GM23338 (cell line): ENCODE measurements around the gene SPATC1L. TPM values are rescaled to one million over a fixed set of nuclear protein-coding genes. Genes with fewer than 3 reads are reported as not detected.
"Not testable (repeated sequence)": the region's sequence is repeated elsewhere in the genome, so short reads cannot be mapped to it uniquely, and the experiment has no call there.

Experiments used
- ATAC-seq: fragments of 200-7000 bp; cut with Tn5 transposase; 3 replicates; pipeline ENCODE4 v1.9.1; 2020
- DNase-seq: peaks from one replicate; pipeline ENCODE4 v3.0.0-alpha.2; 2015; ENCODE audit warnings: low spot score
- H2AFZ ChIP-seq: fragments of 200-600 bp; sonication (generic); 2 replicates; pipeline ENCODE4 v1.8.0; 2016; ENCODE audit warnings: antibody characterized with exemption, mild to moderate bottlenecking, moderate library complexity
- H3F3A ChIP-seq: fragments of 200-600 bp; sonication (generic); replicated peaks from 2 replicates; pipeline ENCODE4 v1.8.0; 2017; ENCODE audit warnings: antibody characterized with exemption, mixed run types, low read depth
- H3K27ac ChIP-seq: fragments of 200-600 bp; sonication (generic); 2 replicates; pipeline ENCODE4 v1.6.1; 2016; ENCODE audit warnings: low read depth
- H3K27me3 ChIP-seq: fragments of 200-600 bp; sonication (generic); 2 replicates; pipeline ENCODE4 v1.8.0; 2016; ENCODE audit warnings: mild to moderate bottlenecking, mixed run types, moderate library complexity; ENCODE audit not compliant: insufficient read depth
- H3K36me3 ChIP-seq: fragments of 200-600 bp; sonication (generic); 2 replicates; pipeline ENCODE4 v1.8.0; 2016; ENCODE audit warnings: mild to moderate bottlenecking; ENCODE audit not compliant: insufficient read depth
- H3K4me1 ChIP-seq: fragments of 200-600 bp; sonication (generic); 2 replicates; pipeline ENCODE4 v1.8.0; 2016; ENCODE audit warnings: mild to moderate bottlenecking, moderate library complexity; ENCODE audit not compliant: insufficient read depth
- H3K4me2 ChIP-seq: fragments of 200-600 bp; sonication (generic); 2 replicates; pipeline ENCODE4 v1.7.1; 2017; ENCODE audit warnings: mixed run types
- H3K4me3 ChIP-seq: fragments of 200-600 bp; sonication (generic); 2 replicates; pipeline ENCODE4 v1.6.1; 2016; ENCODE audit warnings: mixed run types
- H3K79me2 ChIP-seq: fragments of 200-600 bp; sonication (generic); replicated peaks from 2 replicates; pipeline ENCODE4 v1.8.0; 2017; ENCODE audit warnings: mild to moderate bottlenecking; ENCODE audit not compliant: insufficient read depth
- H3K9me2 ChIP-seq: fragments of 200-600 bp; sonication (generic); 2 replicates; pipeline ENCODE4 v1.8.0; 2017; ENCODE audit not compliant: insufficient read depth
- H4K20me1 ChIP-seq: fragments of 200-600 bp; sonication (generic); replicated peaks from 2 replicates; pipeline ENCODE4 v1.8.0; 2017; ENCODE audit warnings: mild to moderate bottlenecking; ENCODE audit not compliant: insufficient read depth
- H3K27ac Mint-ChIP-seq: 2 replicates; pipeline ENCODE4 v1.8.0; 2020; ENCODE audit warnings: inconsistent platforms, mild to moderate bottlenecking, moderate library complexity, mixed read lengths
- H3K27me3 Mint-ChIP-seq: 3 replicates; pipeline ENCODE4 v1.8.0; 2022; ENCODE audit warnings: low read depth, mild to moderate bottlenecking, moderate library complexity, mixed read lengths, inconsistent platforms; ENCODE audit not compliant: insufficient read depth, poor library complexity
- H3K36me3 Mint-ChIP-seq: 3 replicates; pipeline ENCODE4 v1.8.0; 2021; ENCODE audit warnings: low read depth, mild to moderate bottlenecking, inconsistent platforms, moderate library complexity, mixed read lengths
- H3K4me1 Mint-ChIP-seq: 3 replicates; pipeline ENCODE4 v1.8.0; 2020; ENCODE audit warnings: mild to moderate bottlenecking, inconsistent platforms, mixed read lengths
- H3K4me3 Mint-ChIP-seq: 3 replicates; pipeline ENCODE4 v1.8.0; 2021; ENCODE audit warnings: moderate library complexity, mild to moderate bottlenecking, inconsistent platforms, mixed read lengths
- H3K9me3 Mint-ChIP-seq: 3 replicates; pipeline ENCODE4 v1.8.0; 2020; ENCODE audit warnings: moderate library complexity, mild to moderate bottlenecking, inconsistent platforms, mixed read lengths
- CREB1 ChIP-seq: fragments of 250-450 bp; sonication (Bioruptor Pico); IDR thresholded peaks from 2 replicates; pipeline ENCODE4 v1.5.0; 2020; ENCODE audit warnings: low read depth, mild to moderate bottlenecking, moderate library complexity
- EZH2phosphoT487 ChIP-seq: fragments of 200-600 bp; sonication (generic); IDR thresholded peaks from one replicate; pipeline ENCODE4 v1.8.1; 2018; ENCODE audit warnings: antibody characterized with exemption; ENCODE audit not compliant: unreplicated experiment
- NANOG ChIP-seq: IDR thresholded peaks from 2 replicates; pipeline ENCODE4 v1.6.1; 2016; ENCODE audit warnings: antibody characterized with exemption, borderline replicate concordance
- ZNF114 ChIP-seq: fragments of 250-450 bp; sonication (Bioruptor Pico); IDR thresholded peaks from 2 replicates; pipeline ENCODE4 v1.5.0; 2020; ENCODE audit warnings: mild to moderate bottlenecking, moderate library complexity
- ZNF331 ChIP-seq: fragments of 250-450 bp; sonication (Bioruptor Pico); IDR thresholded peaks from 2 replicates; pipeline ENCODE4 v1.5.0; 2020; ENCODE audit warnings: low read depth, mild to moderate bottlenecking, moderate library complexity
- polyA plus RNA-seq: library from polyadenylated mRNA; unstranded; fragments of >200 nt; fragmentation: Nextera tagmentation; extraction: Ambion mirVana; gene quantifications from 2 replicates; pipeline ENCODE4 v1.2.1, GENCODE V29; 2016
- total RNA-seq: library from RNA; depleted of rRNA; stranded (reverse); fragments of >200 nt; shearing (Covaris generic); gene quantifications from 2 replicates; pipeline ENCODE4 v1.2.3, GENCODE V29; 2014
- TF ChIP-seq, protein P1 (sequence below), 2 experiments: fragments of 200-600 bp in 1 of 2; sonication (generic) in 1 of 2; conservative IDR thresholded peaks; 2 replicates each; pipeline versions ENCODE4 v1.5.1 to v1.6.1; 2016 to 2017; ENCODE audit warnings: antibody characterized with exemption in 2 of 2, low read depth in 2 of 2, mild to moderate bottlenecking in 2 of 2, moderate library complexity in 1 of 2
- TF ChIP-seq, protein P2 (sequence below): IDR thresholded peaks from 2 replicates; pipeline ENCODE4 v1.6.1; 2016; ENCODE audit warnings: antibody characterized with exemption
- TF ChIP-seq, protein P3 (sequence below): fragments of 250-450 bp; sonication (Bioruptor Pico); IDR thresholded peaks from 2 replicates; pipeline ENCODE4 v1.5.0; 2020; ENCODE audit warnings: mild to moderate bottlenecking, moderate library complexity
- TF ChIP-seq, protein P4 (sequence below): IDR thresholded peaks from one replicate; pipeline ENCODE4 v1.6.1; 2018; ENCODE audit warnings: antibody characterized with exemption; ENCODE audit not compliant: unreplicated experiment

Gene SPATC1L
- total and polyA plus RNA-seq, 2 experiments from 2014 or later = 37.6 to 70.2 TPM

DNA sequence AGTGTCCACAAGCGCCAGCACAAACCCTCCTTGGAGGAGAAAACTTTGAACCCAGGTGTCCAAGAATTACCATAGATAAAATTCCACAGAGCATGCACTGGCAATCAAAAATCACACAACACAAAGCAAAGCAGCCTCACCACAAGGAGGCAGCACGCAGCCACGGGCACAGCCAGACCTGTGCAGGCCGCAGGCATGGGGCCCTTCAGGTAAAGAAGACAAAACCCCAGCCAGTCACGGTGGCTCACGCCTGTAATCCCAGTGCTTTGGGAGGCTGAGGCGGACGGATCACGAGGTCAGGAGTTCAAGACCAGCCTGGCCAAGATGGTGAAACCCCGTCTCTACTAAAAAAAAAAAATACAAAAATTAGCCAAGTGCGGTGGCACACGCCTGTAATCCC, 36.8 kb downstream of the SPATC1L start:
- not testable (repeated sequence) for H3K4me3 ChIP-seq, H3K4me3 Mint-ChIP-seq, H2AFZ ChIP-seq, H3K36me3 ChIP-seq, H3K27me3 ChIP-seq, H3K9me3 Mint-ChIP-seq, H3K27me3 Mint-ChIP-seq, H3F3A ChIP-seq, H4K20me1 ChIP-seq, H3K4me1 ChIP-seq, H3K27ac Mint-ChIP-seq, H3K36me3 Mint-ChIP-seq, H3K9me2 ChIP-seq, H3K79me2 ChIP-seq, H3K4me2 ChIP-seq
- DNase-seq = peak; percentile 83
- peak; percentile 67 for ATAC-seq
- peaks cover 19% of the 10 kb centered on the region for H3K4me1 Mint-ChIP-seq
- TF ChIP-seq, protein P1, sequence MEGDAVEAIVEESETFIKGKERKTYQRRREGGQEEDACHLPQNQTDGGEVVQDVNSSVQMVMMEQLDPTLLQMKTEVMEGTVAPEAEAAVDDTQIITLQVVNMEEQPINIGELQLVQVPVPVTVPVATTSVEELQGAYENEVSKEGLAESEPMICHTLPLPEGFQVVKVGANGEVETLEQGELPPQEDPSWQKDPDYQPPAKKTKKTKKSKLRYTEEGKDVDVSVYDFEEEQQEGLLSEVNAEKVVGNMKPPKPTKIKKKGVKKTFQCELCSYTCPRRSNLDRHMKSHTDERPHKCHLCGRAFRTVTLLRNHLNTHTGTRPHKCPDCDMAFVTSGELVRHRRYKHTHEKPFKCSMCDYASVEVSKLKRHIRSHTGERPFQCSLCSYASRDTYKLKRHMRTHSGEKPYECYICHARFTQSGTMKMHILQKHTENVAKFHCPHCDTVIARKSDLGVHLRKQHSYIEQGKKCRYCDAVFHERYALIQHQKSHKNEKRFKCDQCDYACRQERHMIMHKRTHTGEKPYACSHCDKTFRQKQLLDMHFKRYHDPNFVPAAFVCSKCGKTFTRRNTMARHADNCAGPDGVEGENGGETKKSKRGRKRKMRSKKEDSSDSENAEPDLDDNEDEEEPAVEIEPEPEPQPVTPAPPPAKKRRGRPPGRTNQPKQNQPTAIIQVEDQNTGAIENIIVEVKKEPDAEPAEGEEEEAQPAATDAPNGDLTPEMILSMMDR (conservative IDR thresholded peaks at IDR 0.05; ENCODE audit: low read depth in 2 of 2) = peak; percentile 82 to 91
- peak overlapping the region; percentile 64; the same call in 1 of the 2 replicates for H3K27ac ChIP-seq

DNA sequence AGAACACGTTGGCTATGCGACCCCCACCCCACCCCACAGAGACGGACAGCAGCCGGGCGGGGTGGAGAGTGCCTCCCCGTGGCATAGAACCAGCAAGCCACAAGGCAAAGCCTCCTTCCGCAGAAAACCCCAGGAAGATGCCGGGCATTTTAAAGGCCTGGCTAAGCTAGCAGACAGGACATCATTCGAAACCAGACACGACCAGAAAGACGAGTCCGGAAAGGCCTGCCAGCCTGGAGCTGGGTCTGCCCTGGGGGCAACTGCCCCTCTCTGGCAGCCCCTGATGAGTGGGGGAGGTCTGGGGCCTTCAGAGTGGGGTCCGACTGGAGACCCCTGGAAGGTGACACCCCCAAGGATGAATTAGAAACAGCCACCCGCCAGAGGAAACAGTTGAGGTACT, 37.4 kb downstream of the SPATC1L start:
- Histone ChIP-seq H4K20me1 (no peaks in the 10 kb centered on the region), H3K79me2 (no peaks in the 10 kb centered on the region), H3K36me3 (no peaks in the 10 kb centered on the region), H3K4me3 (no peak overlapping the region), H3K27ac (peak overlapping the region; percentile 64; the same call in 1 of the 2 replicates), H3K27me3 (no peaks in the 10 kb centered on the region), H3K9me2 (no peaks in the 10 kb centered on the region), H3K4me1 (no peaks in the 10 kb centered on the region), H3F3A (0 out of 2 replicates have a peak, but pooled peaks cover 7% of the 10 kb centered on the region), H2AFZ (no peak overlapping the region), H3K4me2 (no peak overlapping the region)
- peaks cover 7% of the 10 kb centered on the region for H3K27me3 Mint-ChIP-seq
- ATAC-seq (no peak), DNase-seq (no peak)
- H3K4me3 Mint-ChIP-seq = no peak overlapping the region
- peaks cover 14% of the 10 kb centered on the region for H3K4me1 Mint-ChIP-seq
- H3K9me3 Mint-ChIP-seq = peaks cover 4% of the 10 kb centered on the region; the same call in 2 of the 3 replicates
- peaks cover 14% of the 10 kb centered on the region for H3K36me3 Mint-ChIP-seq
- no peak overlapping the region; the same call in 1 of the 2 replicates for H3K27ac Mint-ChIP-seq
- no peak for TF ChIP-seq ZNF114 (CRISPR knock-in tag)
- TF ChIP-seq, protein P2, sequence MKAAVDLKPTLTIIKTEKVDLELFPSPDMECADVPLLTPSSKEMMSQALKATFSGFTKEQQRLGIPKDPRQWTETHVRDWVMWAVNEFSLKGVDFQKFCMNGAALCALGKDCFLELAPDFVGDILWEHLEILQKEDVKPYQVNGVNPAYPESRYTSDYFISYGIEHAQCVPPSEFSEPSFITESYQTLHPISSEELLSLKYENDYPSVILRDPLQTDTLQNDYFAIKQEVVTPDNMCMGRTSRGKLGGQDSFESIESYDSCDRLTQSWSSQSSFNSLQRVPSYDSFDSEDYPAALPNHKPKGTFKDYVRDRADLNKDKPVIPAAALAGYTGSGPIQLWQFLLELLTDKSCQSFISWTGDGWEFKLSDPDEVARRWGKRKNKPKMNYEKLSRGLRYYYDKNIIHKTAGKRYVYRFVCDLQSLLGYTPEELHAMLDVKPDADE = no peak
- TF ChIP-seq NANOG = no peak
- TF ChIP-seq, protein P3, sequence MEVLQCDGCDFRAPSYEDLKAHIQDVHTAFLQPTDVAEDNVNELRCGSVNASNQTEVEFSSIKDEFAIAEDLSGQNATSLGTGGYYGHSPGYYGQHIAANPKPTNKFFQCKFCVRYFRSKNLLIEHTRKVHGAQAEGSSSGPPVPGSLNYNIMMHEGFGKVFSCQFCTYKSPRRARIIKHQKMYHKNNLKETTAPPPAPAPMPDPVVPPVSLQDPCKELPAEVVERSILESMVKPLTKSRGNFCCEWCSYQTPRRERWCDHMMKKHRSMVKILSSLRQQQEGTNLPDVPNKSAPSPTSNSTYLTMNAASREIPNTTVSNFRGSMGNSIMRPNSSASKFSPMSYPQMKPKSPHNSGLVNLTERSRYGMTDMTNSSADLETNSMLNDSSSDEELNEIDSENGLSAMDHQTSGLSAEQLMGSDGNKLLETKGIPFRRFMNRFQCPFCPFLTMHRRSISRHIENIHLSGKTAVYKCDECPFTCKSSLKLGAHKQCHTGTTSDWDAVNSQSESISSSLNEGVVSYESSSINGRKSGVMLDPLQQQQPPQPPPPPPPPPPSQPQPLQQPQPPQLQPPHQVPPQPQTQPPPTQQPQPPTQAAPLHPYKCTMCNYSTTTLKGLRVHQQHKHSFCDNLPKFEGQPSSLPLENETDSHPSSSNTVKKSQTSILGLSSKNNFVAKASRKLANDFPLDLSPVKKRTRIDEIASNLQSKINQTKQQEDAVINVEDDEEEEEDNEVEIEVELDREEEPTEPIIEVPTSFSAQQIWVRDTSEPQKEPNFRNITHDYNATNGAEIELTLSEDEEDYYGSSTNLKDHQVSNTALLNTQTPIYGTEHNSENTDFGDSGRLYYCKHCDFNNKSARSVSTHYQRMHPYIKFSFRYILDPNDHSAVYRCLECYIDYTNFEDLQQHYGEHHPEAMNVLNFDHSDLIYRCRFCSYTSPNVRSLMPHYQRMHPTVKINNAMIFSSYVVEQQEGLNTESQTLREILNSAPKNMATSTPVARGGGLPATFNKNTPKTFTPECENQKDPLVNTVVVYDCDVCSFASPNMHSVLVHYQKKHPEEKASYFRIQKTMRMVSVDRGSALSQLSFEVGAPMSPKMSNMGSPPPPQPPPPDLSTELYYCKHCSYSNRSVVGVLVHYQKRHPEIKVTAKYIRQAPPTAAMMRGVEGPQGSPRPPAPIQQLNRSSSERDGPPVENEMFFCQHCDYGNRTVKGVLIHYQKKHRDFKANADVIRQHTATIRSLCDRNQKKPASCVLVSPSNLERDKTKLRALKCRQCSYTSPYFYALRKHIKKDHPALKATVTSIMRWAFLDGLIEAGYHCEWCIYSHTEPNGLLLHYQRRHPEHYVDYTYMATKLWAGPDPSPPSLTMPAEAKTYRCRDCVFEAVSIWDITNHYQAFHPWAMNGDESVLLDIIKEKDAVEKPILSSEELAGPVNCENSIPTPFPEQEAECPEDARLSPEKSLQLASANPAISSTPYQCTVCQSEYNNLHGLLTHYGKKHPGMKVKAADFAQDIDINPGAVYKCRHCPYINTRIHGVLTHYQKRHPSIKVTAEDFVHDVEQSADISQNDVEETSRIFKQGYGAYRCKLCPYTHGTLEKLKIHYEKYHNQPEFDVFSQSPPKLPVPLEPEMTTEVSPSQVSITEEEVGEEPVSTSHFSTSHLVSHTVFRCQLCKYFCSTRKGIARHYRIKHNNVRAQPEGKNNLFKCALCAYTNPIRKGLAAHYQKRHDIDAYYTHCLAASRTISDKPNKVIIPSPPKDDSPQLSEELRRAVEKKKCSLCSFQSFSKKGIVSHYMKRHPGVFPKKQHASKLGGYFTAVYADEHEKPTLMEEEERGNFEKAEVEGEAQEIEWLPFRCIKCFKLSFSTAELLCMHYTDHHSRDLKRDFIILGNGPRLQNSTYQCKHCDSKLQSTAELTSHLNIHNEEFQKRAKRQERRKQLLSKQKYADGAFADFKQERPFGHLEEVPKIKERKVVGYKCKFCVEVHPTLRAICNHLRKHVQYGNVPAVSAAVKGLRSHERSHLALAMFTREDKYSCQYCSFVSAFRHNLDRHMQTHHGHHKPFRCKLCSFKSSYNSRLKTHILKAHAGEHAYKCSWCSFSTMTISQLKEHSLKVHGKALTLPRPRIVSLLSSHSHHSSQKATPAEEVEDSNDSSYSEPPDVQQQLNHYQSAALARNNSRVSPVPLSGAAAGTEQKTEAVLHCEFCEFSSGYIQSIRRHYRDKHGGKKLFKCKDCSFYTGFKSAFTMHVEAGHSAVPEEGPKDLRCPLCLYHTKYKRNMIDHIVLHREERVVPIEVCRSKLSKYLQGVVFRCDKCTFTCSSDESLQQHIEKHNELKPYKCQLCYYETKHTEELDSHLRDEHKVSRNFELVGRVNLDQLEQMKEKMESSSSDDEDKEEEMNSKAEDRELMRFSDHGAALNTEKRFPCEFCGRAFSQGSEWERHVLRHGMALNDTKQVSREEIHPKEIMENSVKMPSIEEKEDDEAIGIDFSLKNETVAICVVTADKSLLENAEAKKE (CRISPR knock-in tag) = no peak
- no peak for TF ChIP-seq ZNF331
- TF ChIP-seq EZH2phosphoT487 = no peak
- no peak for TF ChIP-seq CREB1
- TF ChIP-seq, protein P4, sequence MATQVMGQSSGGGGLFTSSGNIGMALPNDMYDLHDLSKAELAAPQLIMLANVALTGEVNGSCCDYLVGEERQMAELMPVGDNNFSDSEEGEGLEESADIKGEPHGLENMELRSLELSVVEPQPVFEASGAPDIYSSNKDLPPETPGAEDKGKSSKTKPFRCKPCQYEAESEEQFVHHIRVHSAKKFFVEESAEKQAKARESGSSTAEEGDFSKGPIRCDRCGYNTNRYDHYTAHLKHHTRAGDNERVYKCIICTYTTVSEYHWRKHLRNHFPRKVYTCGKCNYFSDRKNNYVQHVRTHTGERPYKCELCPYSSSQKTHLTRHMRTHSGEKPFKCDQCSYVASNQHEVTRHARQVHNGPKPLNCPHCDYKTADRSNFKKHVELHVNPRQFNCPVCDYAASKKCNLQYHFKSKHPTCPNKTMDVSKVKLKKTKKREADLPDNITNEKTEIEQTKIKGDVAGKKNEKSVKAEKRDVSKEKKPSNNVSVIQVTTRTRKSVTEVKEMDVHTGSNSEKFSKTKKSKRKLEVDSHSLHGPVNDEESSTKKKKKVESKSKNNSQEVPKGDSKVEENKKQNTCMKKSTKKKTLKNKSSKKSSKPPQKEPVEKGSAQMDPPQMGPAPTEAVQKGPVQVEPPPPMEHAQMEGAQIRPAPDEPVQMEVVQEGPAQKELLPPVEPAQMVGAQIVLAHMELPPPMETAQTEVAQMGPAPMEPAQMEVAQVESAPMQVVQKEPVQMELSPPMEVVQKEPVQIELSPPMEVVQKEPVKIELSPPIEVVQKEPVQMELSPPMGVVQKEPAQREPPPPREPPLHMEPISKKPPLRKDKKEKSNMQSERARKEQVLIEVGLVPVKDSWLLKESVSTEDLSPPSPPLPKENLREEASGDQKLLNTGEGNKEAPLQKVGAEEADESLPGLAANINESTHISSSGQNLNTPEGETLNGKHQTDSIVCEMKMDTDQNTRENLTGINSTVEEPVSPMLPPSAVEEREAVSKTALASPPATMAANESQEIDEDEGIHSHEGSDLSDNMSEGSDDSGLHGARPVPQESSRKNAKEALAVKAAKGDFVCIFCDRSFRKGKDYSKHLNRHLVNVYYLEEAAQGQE = no peak
